ENCODE results near the gene USP5.

The USP5 gene

GRCh38 chr12:6840761-6841515 lies 11.0 kb upstream of the USP5 start, which contains the start of gene GNB3:
Gene GNB3, plus strand, starts transcription at chr12:6840925. Its CDS starts 363 bp downstream, at chr12:6841288.
- Histone ChIP-seq H3K36me3 (ENCODE audit: control insufficient read depth in 2 of 2, insufficient read depth in 2 of 2, low read length in 2 of 2) (peaks cover 0 to 1% of the 10 kb centered on the region in 2 donors), H3K27me3 (ENCODE audit: control insufficient read depth in 2 of 2, insufficient read depth in 2 of 2, low read length in 2 of 2) (no peaks in the 10 kb centered on the region), H3K9me3 (ENCODE audit: control insufficient read depth in 2 of 2, low read length in 2 of 2) (no peaks in the 10 kb centered on the region), H3K4me3 (ENCODE audit: low read length in 2 of 2) (no peak within 1 kb of the TSS), H3K27ac (ENCODE audit: low read depth in 2 of 2, low read length in 2 of 2) (peak within 1 kb of the TSS in 1 of 2 donors; percentile 52), H3K9ac (ENCODE audit: low read depth in 1 of 2, low read length in 2 of 2) (no peak within 1 kb of the TSS), H3K4me1 (ENCODE audit: control insufficient read depth in 2 of 2, insufficient read depth in 2 of 2, low read length in 2 of 2) (no peaks in the 10 kb centered on the region)

DNA sequence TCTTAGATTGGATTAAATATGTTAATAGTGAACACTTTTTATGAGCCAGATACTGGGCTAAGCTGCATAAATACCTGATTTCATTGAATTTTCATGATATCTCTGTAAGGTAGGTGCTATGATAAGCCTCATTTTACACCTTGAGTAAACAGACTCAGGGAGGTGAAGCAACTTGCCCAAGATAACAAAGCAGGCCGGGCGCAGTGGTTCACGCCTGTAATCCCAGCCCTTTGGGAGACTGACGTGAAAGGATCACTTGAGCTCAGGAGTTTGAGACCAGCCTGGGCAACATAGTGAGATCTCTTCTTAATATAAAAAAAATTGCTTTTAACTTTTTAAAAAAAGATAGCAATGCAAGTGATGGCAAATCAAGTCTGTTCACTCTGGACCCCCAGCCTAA lies 9.9 kb upstream of the USP5 start:
- no peak overlapping the region for H3K4me3 ChIP-seq (ENCODE audit: low read length in 2 of 2)
- no peaks in the 10 kb centered on the region for H3K27me3 ChIP-seq (ENCODE audit: control insufficient read depth in 2 of 2, insufficient read depth in 2 of 2, low read length in 2 of 2)
- H3K36me3 ChIP-seq (ENCODE audit: control insufficient read depth in 2 of 2, insufficient read depth in 2 of 2, low read length in 2 of 2) = peaks cover 4 to 8% of the 10 kb centered on the region in 2 donors

GRCh38 chr12:6843118-6843902 lies 8.6 kb upstream of the USP5 start:
- H3K27ac ChIP-seq (ENCODE audit: low read depth in 2 of 2, low read length in 2 of 2) = no peak overlapping the region
- no peak overlapping the region for H3K4me3 ChIP-seq (ENCODE audit: low read length in 2 of 2)
- no peaks in the 10 kb centered on the region for H3K4me1 ChIP-seq (ENCODE audit: control insufficient read depth in 2 of 2, insufficient read depth in 2 of 2, low read length in 2 of 2)
- H3K27me3 ChIP-seq (ENCODE audit: control insufficient read depth in 2 of 2, insufficient read depth in 2 of 2, low read length in 2 of 2) = no peaks in the 10 kb centered on the region
- H3K9ac ChIP-seq (ENCODE audit: low read depth in 1 of 2, low read length in 2 of 2) = no peak overlapping the region
- H3K36me3 ChIP-seq (ENCODE audit: control insufficient read depth in 2 of 2, insufficient read depth in 2 of 2, low read length in 2 of 2) = peaks cover 4 to 8% of the 10 kb centered on the region in 2 donors
- no peaks in the 10 kb centered on the region for H3K9me3 ChIP-seq (ENCODE audit: control insufficient read depth in 2 of 2, low read length in 2 of 2)

More for the DNA sequence above, 9.9 kb upstream of the USP5 start:
- Histone ChIP-seq H3K9me3 (ENCODE audit: control insufficient read depth in 2 of 2, low read length in 2 of 2) (no peaks in the 10 kb centered on the region), H3K27ac (ENCODE audit: low read depth in 2 of 2, low read length in 2 of 2) (no peak overlapping the region), H3K4me1 (ENCODE audit: control insufficient read depth in 2 of 2, insufficient read depth in 2 of 2, low read length in 2 of 2) (no peaks in the 10 kb centered on the region), H3K9ac (ENCODE audit: low read depth in 1 of 2, low read length in 2 of 2) (no peak overlapping the region)

DNA sequence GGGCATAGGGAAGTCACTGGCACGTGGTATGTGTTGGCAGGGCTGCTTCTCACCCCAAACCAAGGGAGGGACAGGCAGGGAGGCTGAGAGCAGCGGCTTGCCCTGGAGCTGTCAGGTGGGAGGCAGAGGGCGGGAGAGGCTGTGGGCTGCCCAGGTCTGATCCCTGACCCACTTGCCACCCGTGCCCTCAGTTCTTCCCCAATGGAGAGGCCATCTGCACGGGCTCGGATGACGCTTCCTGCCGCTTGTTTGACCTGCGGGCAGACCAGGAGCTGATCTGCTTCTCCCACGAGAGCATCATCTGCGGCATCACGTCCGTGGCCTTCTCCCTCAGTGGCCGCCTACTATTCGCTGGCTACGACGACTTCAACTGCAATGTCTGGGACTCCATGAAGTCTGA lies 6.6 kb upstream of the USP5 start:
- H3K4me1 ChIP-seq (ENCODE audit: control insufficient read depth in 2 of 2, insufficient read depth in 2 of 2, low read length in 2 of 2) = peaks cover 2% of the 10 kb centered on the region in 2 donors
- peaks cover 8 to 9% of the 10 kb centered on the region in 2 donors for H3K36me3 ChIP-seq (ENCODE audit: control insufficient read depth in 2 of 2, insufficient read depth in 2 of 2, low read length in 2 of 2)
- H3K27ac ChIP-seq (ENCODE audit: low read depth in 2 of 2, low read length in 2 of 2) = no peak overlapping the region
- no peak overlapping the region for H3K4me3 ChIP-seq (ENCODE audit: low read length in 2 of 2)
- H3K9ac ChIP-seq (ENCODE audit: low read depth in 1 of 2, low read length in 2 of 2) = no peak overlapping the region
- no peaks in the 10 kb centered on the region for H3K27me3 ChIP-seq (ENCODE audit: control insufficient read depth in 2 of 2, insufficient read depth in 2 of 2, low read length in 2 of 2)
- H3K9me3 ChIP-seq (ENCODE audit: control insufficient read depth in 2 of 2, low read length in 2 of 2) = no peaks in the 10 kb centered on the region

- no peak overlapping the region for H3K4me3 ChIP-seq (ENCODE audit: low read length in 2 of 2)
- peaks cover 7 to 10% of the 10 kb centered on the region in 2 donors for H3K4me1 ChIP-seq (ENCODE audit: control insufficient read depth in 2 of 2, insufficient read depth in 2 of 2, low read length in 2 of 2)
- H3K9ac ChIP-seq (ENCODE audit: low read depth in 1 of 2, low read length in 2 of 2) = no peak overlapping the region
- H3K36me3 ChIP-seq (ENCODE audit: control insufficient read depth in 2 of 2, insufficient read depth in 2 of 2, low read length in 2 of 2) = peaks cover 8 to 9% of the 10 kb centered on the region in 2 donors
- H3K27ac ChIP-seq (ENCODE audit: low read depth in 2 of 2, low read length in 2 of 2) = no peak overlapping the region
- H3K27me3 ChIP-seq (ENCODE audit: control insufficient read depth in 2 of 2, insufficient read depth in 2 of 2, low read length in 2 of 2) = no peaks in the 10 kb centered on the region
- H3K9me3 ChIP-seq (ENCODE audit: control insufficient read depth in 2 of 2, low read length in 2 of 2) = no peaks in the 10 kb centered on the region
Observed at GRCh38 chr12:6846316-6846869, 5.6 kb upstream of the USP5 start.

DNA sequence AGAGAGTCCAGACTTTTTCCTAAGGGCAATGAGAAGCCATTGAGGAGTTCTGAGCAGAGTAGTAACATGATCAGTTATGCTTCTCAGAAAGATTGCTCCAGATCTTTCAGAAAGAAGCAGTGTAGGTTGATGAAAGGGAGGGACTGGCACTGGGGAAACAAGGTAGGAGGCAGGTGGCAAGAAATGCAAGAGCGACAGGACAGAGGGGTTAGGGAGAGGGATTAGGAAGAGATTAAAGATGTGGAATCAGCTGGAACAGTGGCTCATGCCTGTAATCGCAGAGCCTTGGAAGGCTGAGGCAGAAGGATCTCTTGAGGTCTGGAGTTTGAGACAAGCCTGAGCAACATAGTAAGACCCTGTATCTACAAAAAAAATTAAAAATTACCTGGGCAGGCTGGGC lies 4.3 kb upstream of the USP5 start:
- H3K27me3 ChIP-seq (ENCODE audit: control insufficient read depth in 2 of 2, insufficient read depth in 2 of 2, low read length in 2 of 2) = no peaks in the 10 kb centered on the region
- no peak overlapping the region for H3K27ac ChIP-seq (ENCODE audit: low read depth in 2 of 2, low read length in 2 of 2)
- peaks cover 7 to 10% of the 10 kb centered on the region in 2 donors for H3K4me1 ChIP-seq (ENCODE audit: control insufficient read depth in 2 of 2, insufficient read depth in 2 of 2, low read length in 2 of 2)
- H3K36me3 ChIP-seq (ENCODE audit: control insufficient read depth in 2 of 2, insufficient read depth in 2 of 2, low read length in 2 of 2) = peaks cover 8 to 9% of the 10 kb centered on the region in 2 donors
- no peaks in the 10 kb centered on the region for H3K9me3 ChIP-seq (ENCODE audit: control insufficient read depth in 2 of 2, low read length in 2 of 2)
- no peak overlapping the region for H3K9ac ChIP-seq (ENCODE audit: low read depth in 1 of 2, low read length in 2 of 2)
- no peak overlapping the region for H3K4me3 ChIP-seq (ENCODE audit: low read length in 2 of 2)

DNA sequence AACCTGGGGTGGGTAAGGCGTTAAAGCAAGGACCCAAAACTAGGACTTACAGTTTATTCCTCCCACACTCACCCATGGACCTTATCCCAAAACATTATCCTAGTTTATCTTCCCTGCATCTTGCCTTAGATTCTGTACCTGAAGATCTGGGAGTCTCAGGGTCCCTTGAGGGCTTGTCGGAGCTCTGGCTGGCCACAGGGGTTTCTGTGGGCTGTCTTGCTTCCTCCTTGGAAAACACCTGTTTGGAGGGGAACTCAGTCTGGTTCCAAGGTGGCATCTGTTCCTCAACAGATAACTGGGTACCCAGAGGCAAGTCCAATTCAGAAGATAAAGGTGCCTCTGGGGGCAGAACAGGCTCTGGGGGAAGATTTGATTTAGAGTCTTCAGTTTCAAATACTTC lies 2.5 kb upstream of the USP5 start:
- Histone ChIP-seq H3K4me3 (ENCODE audit: low read length in 2 of 2) (no peak overlapping the region), H3K9me3 (ENCODE audit: control insufficient read depth in 2 of 2, low read length in 2 of 2) (no peaks in the 10 kb centered on the region), H3K4me1 (ENCODE audit: control insufficient read depth in 2 of 2, insufficient read depth in 2 of 2, low read length in 2 of 2) (peaks cover 13 to 18% of the 10 kb centered on the region in 2 donors), H3K36me3 (ENCODE audit: control insufficient read depth in 2 of 2, insufficient read depth in 2 of 2, low read length in 2 of 2) (peaks cover 8 to 9% of the 10 kb centered on the region in 2 donors), H3K27ac (ENCODE audit: low read depth in 2 of 2, low read length in 2 of 2) (no peak overlapping the region), H3K9ac (ENCODE audit: low read depth in 1 of 2, low read length in 2 of 2) (no peak overlapping the region), H3K27me3 (ENCODE audit: control insufficient read depth in 2 of 2, insufficient read depth in 2 of 2, low read length in 2 of 2) (no peaks in the 10 kb centered on the region)

GRCh38 chr12:6849976-6850560 lies 1.9 kb upstream of the USP5 start:
- H3K27ac ChIP-seq (ENCODE audit: low read depth in 2 of 2, low read length in 2 of 2) = no peak overlapping the region
- no peak overlapping the region for H3K9ac ChIP-seq (ENCODE audit: low read depth in 1 of 2, low read length in 2 of 2)
- H3K4me3 ChIP-seq (ENCODE audit: low read length in 2 of 2) = peak overlapping the region; percentile 99 to 100
- H3K27me3 ChIP-seq (ENCODE audit: control insufficient read depth in 2 of 2, insufficient read depth in 2 of 2, low read length in 2 of 2) = no peaks in the 10 kb centered on the region
- H3K9me3 ChIP-seq (ENCODE audit: control insufficient read depth in 2 of 2, low read length in 2 of 2) = no peaks in the 10 kb centered on the region
- H3K36me3 ChIP-seq (ENCODE audit: control insufficient read depth in 2 of 2, insufficient read depth in 2 of 2, low read length in 2 of 2) = peaks cover 8 to 9% of the 10 kb centered on the region in 2 donors
- peaks cover 13 to 18% of the 10 kb centered on the region in 2 donors for H3K4me1 ChIP-seq (ENCODE audit: control insufficient read depth in 2 of 2, insufficient read depth in 2 of 2, low read length in 2 of 2)

GRCh38 chr12:6850796-6851152 lies 1.2 kb upstream of the USP5 start:
- peak overlapping the region; percentile 99 to 100 for H3K4me3 ChIP-seq (ENCODE audit: low read length in 2 of 2)
- peaks cover 11 to 15% of the 10 kb centered on the region in 2 donors for H3K36me3 ChIP-seq (ENCODE audit: control insufficient read depth in 2 of 2, insufficient read depth in 2 of 2, low read length in 2 of 2)
- H3K9me3 ChIP-seq (ENCODE audit: control insufficient read depth in 2 of 2, low read length in 2 of 2) = no peaks in the 10 kb centered on the region
- H3K27me3 ChIP-seq (ENCODE audit: control insufficient read depth in 2 of 2, insufficient read depth in 2 of 2, low read length in 2 of 2) = no peaks in the 10 kb centered on the region
- peak overlapping the region; percentile 49 to 93 for H3K9ac ChIP-seq (ENCODE audit: low read depth in 1 of 2, low read length in 2 of 2)
- H3K4me1 ChIP-seq (ENCODE audit: control insufficient read depth in 2 of 2, insufficient read depth in 2 of 2, low read length in 2 of 2) = peaks cover 13 to 18% of the 10 kb centered on the region in 2 donors
- peak overlapping the region in 1 of 2 donors; percentile 100 for H3K27ac ChIP-seq (ENCODE audit: low read depth in 2 of 2, low read length in 2 of 2)

Measured in mucosa of rectum (tissue), 2 donors.